HEK293 (cell line): ENCODE data around the gene PDE6H.

ENCODE experiments used
- CTCF ChIA-PET: fragments of 350-600 bp; formaldehyde crosslinking; extraction: SDS; loops from one replicate; lab custom pipeline; 2021; ENCODE audit warnings: antibody characterized with exemption; lab: Yijun Ruan, JAX
- POLR2A ChIA-PET: fragments of 300-600 bp; formaldehyde crosslinking; extraction: SDS; loops from one replicate; lab custom pipeline; 2020; ENCODE audit warnings: antibody characterized with exemption, inconsistent platforms; lab: Yijun Ruan, JAX
- H3K27ac ChIP-seq: fragments of 200-500 bp; sonication (Bioruptor generic); 2 replicates; pipeline ENCODE4 v1.5.1; 2014; ENCODE audit warnings: low read depth, low read length, control low read depth, inconsistent platforms; ENCODE audit errors: extremely low read depth
- H3K36me3 ChIP-seq, 2 experiments: fragments of 200-500 bp in 1 of 2; sonication (Bioruptor generic) in 1 of 2; 1 replicate in 1 of 2; 2 replicates in 1 of 2; pipeline ENCODE4 v1.5.1; 2014 to 2017; ENCODE audit warnings: inconsistent platforms in 2 of 2, low read length in 2 of 2; ENCODE audit not compliant: control insufficient read depth in 2 of 2, insufficient read depth in 1 of 2
- H3K4me1 ChIP-seq: fragments of 200-500 bp; sonication (Bioruptor generic); 2 replicates; pipeline ENCODE4 v1.5.1; 2014; ENCODE audit warnings: mild to moderate bottlenecking, low read length, inconsistent platforms; ENCODE audit not compliant: control insufficient read depth, insufficient read depth
- H3K4me3 ChIP-seq: 2 replicates; pipeline ENCODE4 v1.5.1; 2011; ENCODE audit warnings: low read depth, mild to moderate bottlenecking, control low read depth, low read length, moderate library complexity
- H3K9me3 ChIP-seq: fragments of 200-500 bp; sonication (Bioruptor generic); 2 replicates; pipeline ENCODE4 v1.5.1; 2014; ENCODE audit warnings: low read depth, low read length, inconsistent platforms; ENCODE audit not compliant: control insufficient read depth, insufficient read depth
- FEZF1 ChIP-seq: fragments of 450-650 bp; formaldehyde crosslinking; IDR thresholded peaks from 2 replicates; pipeline ENCODE4 v1.5.1; 2016; ENCODE audit warnings: missing biosample characterization, missing genetic modification characterization
- GFI1B ChIP-seq: fragments of 450-650 bp; formaldehyde crosslinking; IDR thresholded peaks from 2 replicates; pipeline ENCODE4 v1.5.1; 2016; ENCODE audit warnings: missing biosample characterization, missing genetic modification characterization
- KLF8 ChIP-seq: fragments of 450-650 bp; formaldehyde crosslinking; IDR thresholded peaks from 2 replicates; pipeline ENCODE4 v1.5.1; 2016; ENCODE audit warnings: missing biosample characterization, missing genetic modification characterization
- MEIS1 ChIP-seq: sonication (generic); formaldehyde crosslinking; IDR thresholded peaks from 2 replicates; pipeline ENCODE4 v1.8.1; 2022; ENCODE audit warnings: missing genetic modification reagents, mild to moderate bottlenecking, borderline replicate concordance
- OSR2 ChIP-seq: fragments of 450-650 bp; formaldehyde crosslinking; IDR thresholded peaks from 2 replicates; pipeline ENCODE4 v1.5.1; 2016; ENCODE audit warnings: missing biosample characterization, missing genetic modification characterization
- PATZ1 ChIP-seq: fragments of 450-650 bp; formaldehyde crosslinking; IDR thresholded peaks from 2 replicates; pipeline ENCODE4 v1.5.1; 2016; ENCODE audit warnings: missing biosample characterization, missing genetic modification characterization
- REST ChIP-seq: fragments of 450-650 bp; formaldehyde crosslinking; IDR thresholded peaks from 2 replicates; pipeline ENCODE4 v1.5.1; 2016; ENCODE audit warnings: missing biosample characterization, missing genetic modification characterization
- SP3 ChIP-seq: fragments of 450-650 bp; formaldehyde crosslinking; IDR thresholded peaks from 2 replicates; pipeline ENCODE4 v1.5.1; 2016; ENCODE audit warnings: missing biosample characterization, missing genetic modification characterization
- WT1 ChIP-seq: fragments of 450-650 bp; formaldehyde crosslinking; IDR thresholded peaks from 2 replicates; pipeline ENCODE4 v1.5.1; 2016; ENCODE audit warnings: missing biosample characterization, missing genetic modification characterization
- ZBTB49 ChIP-seq: fragments of 450-650 bp; formaldehyde crosslinking; IDR thresholded peaks from 2 replicates; pipeline ENCODE4 v1.5.1; 2016; ENCODE audit warnings: missing biosample characterization, missing genetic modification characterization, low read depth
- ZBTB7A ChIP-seq: fragments of 450-650 bp; formaldehyde crosslinking; IDR thresholded peaks from 2 replicates; pipeline ENCODE4 v1.5.1; 2016; ENCODE audit warnings: low read depth, missing biosample characterization, missing genetic modification characterization
- ZFHX2 ChIP-seq: fragments of 450-650 bp; formaldehyde crosslinking; conservative IDR thresholded peaks from 2 replicates; pipeline ENCODE4 v1.5.1; 2016; ENCODE audit warnings: missing biosample characterization, missing genetic modification characterization
- ZFP69B ChIP-seq: fragments of 450-650 bp; formaldehyde crosslinking; IDR thresholded peaks from 2 replicates; pipeline ENCODE4 v1.5.1; 2016; ENCODE audit warnings: missing biosample characterization, missing genetic modification characterization
- ZNF114 ChIP-seq: fragments of 450-650 bp; formaldehyde crosslinking; IDR thresholded peaks from 2 replicates; pipeline ENCODE4 v1.5.0; 2017; ENCODE audit warnings: missing biosample characterization, missing genetic modification characterization
- ZNF146 ChIP-seq: fragments of 450-650 bp; formaldehyde crosslinking; IDR thresholded peaks from 2 replicates; pipeline ENCODE4 v1.5.1; 2016; ENCODE audit warnings: missing biosample characterization, missing genetic modification characterization
- ZNF155 ChIP-seq: fragments of 450-650 bp; formaldehyde crosslinking; IDR thresholded peaks from 2 replicates; pipeline ENCODE4 v1.5.1; 2016; ENCODE audit warnings: missing biosample characterization, missing genetic modification characterization
- ZNF157 ChIP-seq: fragments of 450-650 bp; formaldehyde crosslinking; IDR thresholded peaks from 2 replicates; pipeline ENCODE4 v1.5.1; 2016; ENCODE audit warnings: missing biosample characterization, missing genetic modification characterization
- ZNF24 ChIP-seq: fragments of 450-650 bp; formaldehyde crosslinking; IDR thresholded peaks from 2 replicates; pipeline ENCODE4 v1.5.1; 2016; ENCODE audit warnings: missing biosample characterization, missing genetic modification characterization
- ZNF266 ChIP-seq: fragments of 450-650 bp; formaldehyde crosslinking; IDR thresholded peaks from 2 replicates; pipeline ENCODE4 v1.5.1; 2016; ENCODE audit warnings: missing biosample characterization, missing genetic modification characterization, low read depth
- ZNF274 ChIP-seq, 2 experiments: fragments of 200-500 bp in 1 of 2; fragments of 450-650 bp in 1 of 2; sonication (Bioruptor generic) in 1 of 2; formaldehyde crosslinking in 1 of 2; IDR thresholded peaks; 2 replicates each; pipeline versions ENCODE4 v1.5.1 to v1.6.1; 2014 to 2016; ENCODE audit warnings: borderline replicate concordance in 1 of 2, inconsistent platforms in 1 of 2, low read length in 1 of 2, missing biosample characterization in 1 of 2, missing genetic modification characterization in 1 of 2
- ZNF426 ChIP-seq: fragments of 450-650 bp; formaldehyde crosslinking; IDR thresholded peaks from 2 replicates; pipeline ENCODE4 v1.5.1; 2017; ENCODE audit warnings: missing biosample characterization, missing genetic modification characterization, mild to moderate bottlenecking, inconsistent platforms, moderate library complexity
- ZNF560 ChIP-seq: fragments of 450-650 bp; formaldehyde crosslinking; IDR thresholded peaks from 2 replicates; pipeline ENCODE4 v1.5.1; 2017; ENCODE audit warnings: missing biosample characterization, missing genetic modification characterization, borderline replicate concordance
- ZNF610 ChIP-seq: fragments of 450-650 bp; formaldehyde crosslinking; IDR thresholded peaks from 2 replicates; pipeline ENCODE4 v1.5.1; 2016; ENCODE audit warnings: missing biosample characterization, missing genetic modification characterization, borderline replicate concordance
- ZNF639 ChIP-seq: fragments of 450-650 bp; formaldehyde crosslinking; IDR thresholded peaks from 2 replicates; pipeline ENCODE4 v1.5.1; 2016; ENCODE audit warnings: missing biosample characterization, missing genetic modification characterization
- ZNF768 ChIP-seq: fragments of 450-650 bp; formaldehyde crosslinking; IDR thresholded peaks from 2 replicates; pipeline ENCODE4 v1.5.1; 2018; ENCODE audit warnings: missing biosample characterization, mild to moderate bottlenecking, missing genetic modification characterization
- ZNF837 ChIP-seq: fragments of 450-650 bp; formaldehyde crosslinking; IDR thresholded peaks from 2 replicates; pipeline ENCODE4 v1.5.1; 2016; ENCODE audit warnings: missing biosample characterization, missing genetic modification characterization

Gene PDE6H

GRCh38 chr12:14972816-14973215 is at the start of gene PDE6H:
PDE6H (plus strand) TSS chr12:14973042; CDS start chr12:14978013, 4,971 bp downstream.
- POLR2A ChIA-PET, result no interaction called here

GRCh38 chr12:14923944-14924343 is 48.9 kb upstream of the PDE6H start:
- ChIA-PET POLR2A (no interaction called here), CTCF (no interaction called here)
- no peaks in the 10 kb centered on the region for H3K9me3 ChIP-seq
- no peak for TF ChIP-seq ZBTB49 (tag by site-specific recombination)
- no peak for TF ChIP-seq ZNF560 (tag by site-specific recombination)
- no peak for TF ChIP-seq ZNF114 (tag by site-specific recombination)
- no peak for TF ChIP-seq ZNF426 (tag by site-specific recombination)
- no peak for TF ChIP-seq WT1
- TF ChIP-seq ZBTB7A, result no peak
- no peak for TF ChIP-seq OSR2 (tag by site-specific recombination)
- no peak for TF ChIP-seq ZFHX2 (tag by site-specific recombination)
- no peak for TF ChIP-seq GFI1B

More at GRCh38 chr12:14972816-14973215, at the start of gene PDE6H:
- Histone ChIP-seq H3K4me3 (no peak within 1 kb of the TSS), H3K4me1 (no peaks in the 10 kb centered on the region), H3K27ac (no peak within 1 kb of the TSS), H3K36me3 (no peaks in the 10 kb centered on the region), H3K9me3 (no peaks in the 10 kb centered on the region)
- TF ChIP-seq REST (tag by site-specific recombination), result no peak
- no peak for TF ChIP-seq SP3 (tag by site-specific recombination)
- no peak for TF ChIP-seq PATZ1
- TF ChIP-seq ZNF155, result no peak
- no peak for TF ChIP-seq ZNF768 (tag by site-specific recombination)
- no peak for TF ChIP-seq ZFHX2 (tag by site-specific recombination)
- TF ChIP-seq KLF8, result no peak
- TF ChIP-seq ZNF610 (tag by site-specific recombination), result no peak
- no peak for TF ChIP-seq ZNF639 (tag by site-specific recombination)
- TF ChIP-seq ZNF837 (tag by site-specific recombination), result no peak
- no peak for TF ChIP-seq ZFP69B
- no peak for TF ChIP-seq ZNF24 (tag by site-specific recombination)
- TF ChIP-seq MEIS1, result no peak
- TF ChIP-seq ZNF146 (tag by site-specific recombination), result no peak
- no peak for TF ChIP-seq ZNF157 (tag by site-specific recombination)
- no peak for TF ChIP-seq ZNF266 (tag by site-specific recombination)
- TF ChIP-seq ZNF274 (IDR thresholded peaks at IDR 0.05; ENCODE audit: low read length), result no peak
- TF ChIP-seq ZNF274 (tag by site-specific recombination; IDR thresholded peaks at IDR 0.05; ENCODE audit: borderline replicate concordance), result no peak
- TF ChIP-seq FEZF1 (tag by site-specific recombination), result no peak
- CTCF ChIA-PET, result interaction anchor here (1.1 kb wide), 1 partner anchor 86 kb away, joined by 3 read pairs; no protein-coding TSS in a partner anchor

More at GRCh38 chr12:14923944-14924343, 48.9 kb upstream of the PDE6H start:
- no peak overlapping the region for H3K27ac ChIP-seq
- H3K36me3 ChIP-seq, result no peaks in the 10 kb centered on the region
- H3K4me3 ChIP-seq, result no peak overlapping the region
- H3K4me1 ChIP-seq, result no peaks in the 10 kb centered on the region
